ENCODE results near the gene CSNK1G2. TPM values are rescaled to one million over a fixed set of nuclear protein-coding genes. Genes with fewer than 3 reads are reported as not detected.

Gene CSNK1G2
- total RNA-seq, 3 donors from 2014 or later = 31.5 to 76.7 (median 68.2) TPM

- H3K4me1 ChIP-seq = no peaks in the 10 kb centered on the region
- intact Hi-C loops (cut with DNase I; ENCODE audit: low total_unique reads) = no loop called here
- H3K4me3 ChIP-seq = no peak overlapping the region
- no peaks in the 10 kb centered on the region for H3K9me3 ChIP-seq
- no peak overlapping the region for H3K27ac ChIP-seq
- no peak for DNase-seq (ENCODE audit: low spot score in 2 of 2)
- peaks cover 8% of the 10 kb centered on the region for H3K36me3 ChIP-seq
- no peaks in the 10 kb centered on the region for H3K27me3 ChIP-seq
- TF ChIP-seq POLR2AphosphoS5 (IDR thresholded peaks at IDR 0.05) (no peak), POLR2A (IDR thresholded peaks at IDR 0.05) (no peak), CTCF (IDR thresholded peaks at IDR 0.05) (no peak)
Observed at GRCh38 chr19:1989513-1990229, 48.7 kb downstream of the CSNK1G2 start.

GRCh38 chr19:1990230-1991017 is 49.5 kb downstream of the CSNK1G2 start:
- no peak overlapping the region for H3K27ac ChIP-seq
- no peaks in the 10 kb centered on the region for H3K27me3 ChIP-seq
- TF ChIP-seq POLR2AphosphoS5 (IDR thresholded peaks at IDR 0.05) (no peak), POLR2A (IDR thresholded peaks at IDR 0.05) (no peak), CTCF (IDR thresholded peaks at IDR 0.05) (no peak)
- H3K9me3 ChIP-seq = no peaks in the 10 kb centered on the region
- intact Hi-C loops (cut with DNase I; ENCODE audit: low total_unique reads) = no loop called here
- H3K4me3 ChIP-seq = no peak overlapping the region
- H3K4me1 ChIP-seq = no peaks in the 10 kb centered on the region
- H3K36me3 ChIP-seq = peaks cover 8% of the 10 kb centered on the region
- DNase-seq (ENCODE audit: low spot score in 2 of 2) = no peak

- no peaks in the 10 kb centered on the region for H3K4me1 ChIP-seq
- no peak for TF ChIP-seq POLR2A (IDR thresholded peaks at IDR 0.05)
- no peak for TF ChIP-seq POLR2AphosphoS5 (IDR thresholded peaks at IDR 0.05)
- TF ChIP-seq CTCF (IDR thresholded peaks at IDR 0.05) = no peak
- intact Hi-C loops (cut with DNase I; ENCODE audit: low total_unique reads) = no loop called here
- H3K9me3 ChIP-seq = no peaks in the 10 kb centered on the region
- no peak overlapping the region for H3K27ac ChIP-seq
- H3K4me3 ChIP-seq = no peak overlapping the region
- H3K36me3 ChIP-seq = peaks cover 8% of the 10 kb centered on the region
- no peaks in the 10 kb centered on the region for H3K27me3 ChIP-seq
- DNase-seq (ENCODE audit: low spot score in 2 of 2) = no peak
Observed at GRCh38 chr19:1991018-1991913, 50.3 kb downstream of the CSNK1G2 start.

- Histone ChIP-seq H3K36me3 (peaks cover 8% of the 10 kb centered on the region), H3K27me3 (no peaks in the 10 kb centered on the region), H3K9me3 (no peaks in the 10 kb centered on the region), H3K27ac (no peak overlapping the region), H3K4me1 (no peaks in the 10 kb centered on the region), H3K4me3 (no peak overlapping the region)
- intact Hi-C loops (cut with DNase I; ENCODE audit: low total_unique reads) = no loop called here
- DNase-seq (ENCODE audit: low spot score in 2 of 2) = no peak
- TF ChIP-seq CTCF (IDR thresholded peaks at IDR 0.05) (no peak), POLR2A (IDR thresholded peaks at IDR 0.05) (no peak), POLR2AphosphoS5 (IDR thresholded peaks at IDR 0.05) (no peak)
Observed at GRCh38 chr19:1992759-1993260, 51.8 kb downstream of the CSNK1G2 start.
